HCT116 (cell line): Measurements from ENCODE around the gene CACNA2D3. TPM values are rescaled to one million over a fixed set of nuclear protein-coding genes. Genes with fewer than 3 reads are reported as not detected.

Experiments used
- ATAC-seq: fragments of 200-7000 bp; cut with Tn5 transposase; 2 replicates; pipeline ENCODE4 v1.9.1; 2020; ENCODE audit warnings: mild to moderate bottlenecking, moderate library complexity
- BruUV-seq: library from RNA; stranded (reverse); fragments of 400-500 nt; replicated peaks from 2 replicates; lab custom pipeline; 2021; lab: Mats Ljungman, UMichigan
- CTCF ChIA-PET: fragments of 300-600 bp; sonication (Branson Sonifier 250); formaldehyde crosslinking; loops from one replicate; lab custom pipeline; 2021; ENCODE audit warnings: antibody characterized with exemption; lab: Charles Lee
- POLR2A ChIA-PET: fragments of 300-600, 350-600 bp; sonication (Branson Sonifier 250); formaldehyde crosslinking; loops from one replicate; lab custom pipeline; 2021; ENCODE audit warnings: antibody characterized with exemption; lab: Charles Lee
- RAD21 ChIA-PET, 2 experiments: fragments of 300-600 bp; sonication (Branson Sonifier 250); formaldehyde crosslinking; loops; one replicate each; lab custom pipeline; 2023; ENCODE audit warnings: low total read pairs in 2 of 2; ENCODE audit not compliant: uncharacterized antibody in 2 of 2, unreplicated experiment in 2 of 2, low non-redundant PET in 1 of 2; lab: Charles Lee
- DNase-seq: peaks from one replicate; pipeline ENCODE4 v3.0.0-alpha.2; 2010; ENCODE audit warnings: low read depth, low spot score
- H2AFZ ChIP-seq: fragments of 200-600 bp; shearing (Covaris generic), sonication (generic); 2 replicates; pipeline ENCODE4 v1.6.1; 2017; ENCODE audit warnings: low read depth, mixed run types, mixed read lengths, antibody characterized with exemption, low read length; ENCODE audit not compliant: poor library complexity, severe bottlenecking
- H3K27ac ChIP-seq: 2 replicates; pipeline ENCODE4 v1.5.1; 2012; ENCODE audit warnings: low read depth, low read length
- H3K27me3 ChIP-seq: fragments of 200-600 bp; sonication (generic); 2 replicates; pipeline ENCODE4 v1.6.1; 2016; ENCODE audit warnings: mixed run types, low read length, mixed read lengths; ENCODE audit not compliant: insufficient read depth
- H3K36me3 ChIP-seq, 2 experiments: fragments of 200-500 bp in 1 of 2; fragments of 200-600 bp in 1 of 2; sonication (Bioruptor generic) in 1 of 2; sonication (generic) in 1 of 2; 2 replicates each; pipeline versions ENCODE4 v1.5.1 to v1.6.1; 2014 to 2016; ENCODE audit warnings: low read length in 2 of 2, inconsistent platforms in 1 of 2, mixed read lengths in 1 of 2, mixed run types in 1 of 2; ENCODE audit not compliant: insufficient read depth in 2 of 2, control insufficient read depth in 1 of 2
- H3K4me1 ChIP-seq, 2 experiments: fragments of 200-600 bp in 1 of 2; sonication (generic) in 1 of 2; 2 replicates each; pipeline versions ENCODE4 v1.5.1 to v1.6.1; 2012 to 2017; ENCODE audit warnings: low read length in 2 of 2, inconsistent platforms in 1 of 2, mild to moderate bottlenecking in 1 of 2, mixed read lengths in 1 of 2, mixed run types in 1 of 2, moderate library complexity in 1 of 2; ENCODE audit not compliant: insufficient read depth in 2 of 2, control insufficient read depth in 1 of 2
- H3K4me2 ChIP-seq: fragments of 200-600 bp; sonication (generic); 2 replicates; pipeline ENCODE4 v1.6.1; 2017; ENCODE audit warnings: mixed run types, low read length, mixed read lengths
- H3K4me3 ChIP-seq, 2 experiments: fragments of 200-600 bp in 1 of 2; sonication (generic) in 1 of 2; replicated peaks in 1 of 2; 2 replicates each; pipeline ENCODE4 v1.5.1; 2011 to 2016; ENCODE audit warnings: low read length in 2 of 2, control low read depth in 1 of 2, low read depth in 1 of 2, mild to moderate bottlenecking in 1 of 2, mixed read lengths in 1 of 2, mixed run types in 1 of 2
- H3K79me2 ChIP-seq: fragments of 200-600 bp; sonication (generic); 2 replicates; pipeline ENCODE4 v1.6.1; 2017; ENCODE audit warnings: mild to moderate bottlenecking, mixed run types, low read length, moderate library complexity, mixed read lengths; ENCODE audit not compliant: insufficient read depth
- H3K9ac ChIP-seq: fragments of 200-600 bp; sonication (generic); 2 replicates; pipeline ENCODE4 v1.6.1; 2016; ENCODE audit warnings: low read length, mixed read lengths
- H3K9me2 ChIP-seq: fragments of 200-600 bp; sonication (generic), shearing (Covaris generic); 2 replicates; pipeline ENCODE4 v1.6.1; 2017; ENCODE audit warnings: mixed run types, mild to moderate bottlenecking, moderate library complexity; ENCODE audit not compliant: insufficient read depth
- H3K9me3 ChIP-seq, 2 experiments: fragments of 200-500 bp in 1 of 2; fragments of 200-600 bp in 1 of 2; sonication (Bioruptor generic) in 1 of 2; sonication (generic) in 1 of 2; 2 replicates each; pipeline ENCODE4 v1.6.1; 2014 to 2017; ENCODE audit warnings: low read length in 2 of 2, mixed read lengths in 2 of 2, inconsistent platforms in 1 of 2, low read depth in 1 of 2, mild to moderate bottlenecking in 1 of 2, mixed run types in 1 of 2, moderate library complexity in 1 of 2; ENCODE audit not compliant: control insufficient read depth in 1 of 2, insufficient read depth in 1 of 2
- H4K20me1 ChIP-seq: fragments of 200-600 bp; sonication (generic), shearing (Covaris generic); 2 replicates; pipeline ENCODE4 v1.6.1; 2017; ENCODE audit warnings: mixed run types, mild to moderate bottlenecking, moderate library complexity; ENCODE audit not compliant: insufficient read depth
- CBX3 ChIP-seq: IDR thresholded peaks from 2 replicates; pipeline ENCODE4 v1.6.1; 2012; ENCODE audit warnings: low read depth
- CEBPB ChIP-seq: IDR thresholded peaks from 2 replicates; pipeline ENCODE4 v1.6.1; 2012; ENCODE audit warnings: low read depth
- ELF1 ChIP-seq: IDR thresholded peaks from 2 replicates; pipeline ENCODE4 v1.6.1; 2012; ENCODE audit warnings: low read depth, borderline replicate concordance
- EZH2 ChIP-seq: fragments of 200-600 bp; sonication (generic); IDR thresholded peaks from 2 replicates; pipeline ENCODE4 v1.6.1; 2017; ENCODE audit warnings: antibody characterized with exemption, mixed run types
- JUND ChIP-seq: IDR thresholded peaks from 2 replicates; pipeline ENCODE4 v1.6.1; 2012
- POLR2AphosphoS5 ChIP-seq: IDR thresholded peaks from 2 replicates; pipeline ENCODE4 v1.6.1; 2011; ENCODE audit warnings: mild to moderate bottlenecking, low read depth, low read length, moderate library complexity
- RAD21 ChIP-seq: IDR thresholded peaks from 2 replicates; pipeline ENCODE4 v1.6.1; 2012; ENCODE audit warnings: low read depth, mild to moderate bottlenecking
- SIN3A ChIP-seq: IDR thresholded peaks from 2 replicates; pipeline ENCODE4 v1.6.1; 2012; ENCODE audit warnings: low read depth
- SRF ChIP-seq: IDR thresholded peaks from 2 replicates; pipeline ENCODE4 v1.6.1; 2012; ENCODE audit warnings: low read depth
- TCF7L2 ChIP-seq: IDR thresholded peaks from 2 replicates; pipeline ENCODE4 v1.7.0; 2011; ENCODE audit warnings: borderline replicate concordance, inconsistent platforms; ENCODE audit not compliant: insufficient read depth, insufficient read length; ENCODE audit errors: extremely low read depth
- YY1 ChIP-seq: IDR thresholded peaks from 2 replicates; pipeline ENCODE4 v1.6.1; 2011; ENCODE audit warnings: low read length, low read depth, moderate library complexity, mild to moderate bottlenecking; ENCODE audit not compliant: insufficient replicate concordance; ENCODE audit errors: extremely low read depth
- ZFX ChIP-seq: fragments of 450-650 bp; IDR thresholded peaks from 2 replicates; pipeline ENCODE4 v1.6.1; 2017
- ZNF274 ChIP-seq: fragments of 200-500 bp; sonication (Bioruptor generic); IDR thresholded peaks from 2 replicates; pipeline ENCODE4 v1.6.1; 2014; ENCODE audit warnings: mild to moderate bottlenecking, low read depth, low read length, inconsistent platforms
- intact Hi-C: fragments of 100-400 bp; cut with micrococcal nuclease; formaldehyde crosslinking; loops from 2 replicates; pipeline ENCODE4 v1.10.0; 2022
- total RNA-seq: library from RNA; stranded (reverse); gene quantifications from one replicate; pipeline ENCODE4 v1.2.1, GENCODE V29; 2021; ENCODE audit not compliant: unreplicated experiment
- TF ChIP-seq, protein P1 (sequence below), 3 experiments: fragments of 200-600 bp in 1 of 3; sonication (generic) in 1 of 3; IDR thresholded peaks in 2 of 3; conservative IDR thresholded peaks in 1 of 3; 2 replicates each; pipeline ENCODE4 v1.5.1; 2012 to 2017; ENCODE audit warnings: low read depth in 2 of 3, low read length in 2 of 3, antibody characterized with exemption in 1 of 3, borderline replicate concordance in 1 of 3, control low read depth in 1 of 3, mild to moderate bottlenecking in 1 of 3, mixed read lengths in 1 of 3, mixed run types in 1 of 3, moderate library complexity in 1 of 3; ENCODE audit not compliant: insufficient read depth in 1 of 3
- TF ChIP-seq, protein P2 (sequence below): IDR thresholded peaks from 2 replicates; pipeline ENCODE4 v1.6.1; 2012; ENCODE audit warnings: low read depth
- TF ChIP-seq, protein P3 (sequence below): IDR thresholded peaks from 2 replicates; pipeline ENCODE4 v1.6.1; 2012
- TF ChIP-seq, protein P4 (sequence below): IDR thresholded peaks from 2 replicates; pipeline ENCODE4 v1.6.1; 2012
- TF ChIP-seq, protein P5 (sequence below): IDR thresholded peaks from 2 replicates; pipeline ENCODE4 v1.6.1; 2011; ENCODE audit warnings: mild to moderate bottlenecking, low read length, moderate library complexity; ENCODE audit not compliant: insufficient replicate concordance; ENCODE audit errors: extremely low read depth

CACNA2D3 gene
- total RNA-seq, 1 experiment from 2014 or later, result 0.20 TPM

DNA sequence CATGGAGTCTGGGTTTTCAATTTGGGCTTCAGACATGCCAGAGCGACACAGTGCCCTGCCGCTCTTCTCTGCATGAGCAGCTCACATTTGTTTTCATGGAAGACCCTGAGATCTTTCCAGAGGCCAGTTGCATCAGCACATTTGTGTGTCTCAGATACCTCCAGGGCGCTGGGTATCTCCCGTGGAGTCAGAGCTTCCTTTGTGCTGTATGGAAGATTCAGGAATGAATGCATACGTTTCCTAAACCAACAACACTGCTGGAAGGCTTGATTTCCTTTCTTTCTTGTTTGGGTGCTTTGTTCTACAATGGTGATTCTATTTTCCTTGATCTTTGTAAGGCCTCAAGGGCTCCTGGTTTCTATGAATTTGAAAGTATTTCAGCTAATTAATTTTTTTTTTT, 106.5 kb downstream of the CACNA2D3 start:
- Histone ChIP-seq H3K4me1 (no peaks in the 10 kb centered on the region), H3K79me2 (no peaks in the 10 kb centered on the region), H3K4me3 (no peak overlapping the region), H3K4me2 (no peak overlapping the region), H3K9me3 (no peaks in the 10 kb centered on the region), H3K27ac (no peak overlapping the region)
- CTCF ChIA-PET, result no interaction called here
- intact Hi-C loops, result no loop called here
- TF ChIP-seq, protein P1, sequence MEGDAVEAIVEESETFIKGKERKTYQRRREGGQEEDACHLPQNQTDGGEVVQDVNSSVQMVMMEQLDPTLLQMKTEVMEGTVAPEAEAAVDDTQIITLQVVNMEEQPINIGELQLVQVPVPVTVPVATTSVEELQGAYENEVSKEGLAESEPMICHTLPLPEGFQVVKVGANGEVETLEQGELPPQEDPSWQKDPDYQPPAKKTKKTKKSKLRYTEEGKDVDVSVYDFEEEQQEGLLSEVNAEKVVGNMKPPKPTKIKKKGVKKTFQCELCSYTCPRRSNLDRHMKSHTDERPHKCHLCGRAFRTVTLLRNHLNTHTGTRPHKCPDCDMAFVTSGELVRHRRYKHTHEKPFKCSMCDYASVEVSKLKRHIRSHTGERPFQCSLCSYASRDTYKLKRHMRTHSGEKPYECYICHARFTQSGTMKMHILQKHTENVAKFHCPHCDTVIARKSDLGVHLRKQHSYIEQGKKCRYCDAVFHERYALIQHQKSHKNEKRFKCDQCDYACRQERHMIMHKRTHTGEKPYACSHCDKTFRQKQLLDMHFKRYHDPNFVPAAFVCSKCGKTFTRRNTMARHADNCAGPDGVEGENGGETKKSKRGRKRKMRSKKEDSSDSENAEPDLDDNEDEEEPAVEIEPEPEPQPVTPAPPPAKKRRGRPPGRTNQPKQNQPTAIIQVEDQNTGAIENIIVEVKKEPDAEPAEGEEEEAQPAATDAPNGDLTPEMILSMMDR (IDR thresholded peaks at IDR 0.05 in 2 of 3, conservative IDR thresholded peaks at IDR 0.05 in 1 of 3; ENCODE audit: borderline replicate concordance in 1 of 3, insufficient read depth in 1 of 3, low read depth in 2 of 3, low read length in 2 of 3), result no peak
- no peak for TF ChIP-seq ZFX
- TF ChIP-seq POLR2AphosphoS5, result no peak
- TF ChIP-seq, protein P2, sequence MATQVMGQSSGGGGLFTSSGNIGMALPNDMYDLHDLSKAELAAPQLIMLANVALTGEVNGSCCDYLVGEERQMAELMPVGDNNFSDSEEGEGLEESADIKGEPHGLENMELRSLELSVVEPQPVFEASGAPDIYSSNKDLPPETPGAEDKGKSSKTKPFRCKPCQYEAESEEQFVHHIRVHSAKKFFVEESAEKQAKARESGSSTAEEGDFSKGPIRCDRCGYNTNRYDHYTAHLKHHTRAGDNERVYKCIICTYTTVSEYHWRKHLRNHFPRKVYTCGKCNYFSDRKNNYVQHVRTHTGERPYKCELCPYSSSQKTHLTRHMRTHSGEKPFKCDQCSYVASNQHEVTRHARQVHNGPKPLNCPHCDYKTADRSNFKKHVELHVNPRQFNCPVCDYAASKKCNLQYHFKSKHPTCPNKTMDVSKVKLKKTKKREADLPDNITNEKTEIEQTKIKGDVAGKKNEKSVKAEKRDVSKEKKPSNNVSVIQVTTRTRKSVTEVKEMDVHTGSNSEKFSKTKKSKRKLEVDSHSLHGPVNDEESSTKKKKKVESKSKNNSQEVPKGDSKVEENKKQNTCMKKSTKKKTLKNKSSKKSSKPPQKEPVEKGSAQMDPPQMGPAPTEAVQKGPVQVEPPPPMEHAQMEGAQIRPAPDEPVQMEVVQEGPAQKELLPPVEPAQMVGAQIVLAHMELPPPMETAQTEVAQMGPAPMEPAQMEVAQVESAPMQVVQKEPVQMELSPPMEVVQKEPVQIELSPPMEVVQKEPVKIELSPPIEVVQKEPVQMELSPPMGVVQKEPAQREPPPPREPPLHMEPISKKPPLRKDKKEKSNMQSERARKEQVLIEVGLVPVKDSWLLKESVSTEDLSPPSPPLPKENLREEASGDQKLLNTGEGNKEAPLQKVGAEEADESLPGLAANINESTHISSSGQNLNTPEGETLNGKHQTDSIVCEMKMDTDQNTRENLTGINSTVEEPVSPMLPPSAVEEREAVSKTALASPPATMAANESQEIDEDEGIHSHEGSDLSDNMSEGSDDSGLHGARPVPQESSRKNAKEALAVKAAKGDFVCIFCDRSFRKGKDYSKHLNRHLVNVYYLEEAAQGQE, result no peak
- TF ChIP-seq SIN3A, result no peak
- TF ChIP-seq TCF7L2, result no peak
- TF ChIP-seq CEBPB, result no peak
- TF ChIP-seq, protein P3, sequence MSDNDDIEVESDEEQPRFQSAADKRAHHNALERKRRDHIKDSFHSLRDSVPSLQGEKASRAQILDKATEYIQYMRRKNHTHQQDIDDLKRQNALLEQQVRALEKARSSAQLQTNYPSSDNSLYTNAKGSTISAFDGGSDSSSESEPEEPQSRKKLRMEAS, result no peak
- no peak for TF ChIP-seq EZH2
- no peak for TF ChIP-seq JUND
- TF ChIP-seq, protein P4, sequence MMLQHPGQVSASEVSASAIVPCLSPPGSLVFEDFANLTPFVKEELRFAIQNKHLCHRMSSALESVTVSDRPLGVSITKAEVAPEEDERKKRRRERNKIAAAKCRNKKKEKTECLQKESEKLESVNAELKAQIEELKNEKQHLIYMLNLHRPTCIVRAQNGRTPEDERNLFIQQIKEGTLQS, result no peak
- TF ChIP-seq, protein P5, sequence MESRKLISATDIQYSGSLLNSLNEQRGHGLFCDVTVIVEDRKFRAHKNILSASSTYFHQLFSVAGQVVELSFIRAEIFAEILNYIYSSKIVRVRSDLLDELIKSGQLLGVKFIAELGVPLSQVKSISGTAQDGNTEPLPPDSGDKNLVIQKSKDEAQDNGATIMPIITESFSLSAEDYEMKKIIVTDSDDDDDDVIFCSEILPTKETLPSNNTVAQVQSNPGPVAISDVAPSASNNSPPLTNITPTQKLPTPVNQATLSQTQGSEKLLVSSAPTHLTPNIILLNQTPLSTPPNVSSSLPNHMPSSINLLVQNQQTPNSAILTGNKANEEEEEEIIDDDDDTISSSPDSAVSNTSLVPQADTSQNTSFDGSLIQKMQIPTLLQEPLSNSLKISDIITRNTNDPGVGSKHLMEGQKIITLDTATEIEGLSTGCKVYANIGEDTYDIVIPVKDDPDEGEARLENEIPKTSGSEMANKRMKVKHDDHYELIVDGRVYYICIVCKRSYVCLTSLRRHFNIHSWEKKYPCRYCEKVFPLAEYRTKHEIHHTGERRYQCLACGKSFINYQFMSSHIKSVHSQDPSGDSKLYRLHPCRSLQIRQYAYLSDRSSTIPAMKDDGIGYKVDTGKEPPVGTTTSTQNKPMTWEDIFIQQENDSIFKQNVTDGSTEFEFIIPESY, result no peak
- no peak for TF ChIP-seq RAD21
- no peak for TF ChIP-seq ELF1
- TF ChIP-seq YY1, result no peak
- TF ChIP-seq ZNF274, result no peak
- no peak for TF ChIP-seq SRF
- TF ChIP-seq CBX3, result no peak
- TF ChIP-seq, all 23 proteins: peak for 0
- no peak overlapping the region for H3K9ac ChIP-seq
- no peak overlapping the region for H2AFZ ChIP-seq
- no peaks in the 10 kb centered on the region for H3K36me3 ChIP-seq
- ChIA-PET POLR2A (no interaction called here), RAD21 (no interaction called here)
- H4K20me1 ChIP-seq, result no peaks in the 10 kb centered on the region
- no peak for DNase-seq
- no TSS peak for BruUV-seq
- H3K27me3 ChIP-seq, result 0 out of 2 replicates have a peak, but pooled peaks cover 7% of the 10 kb centered on the region
- H3K9me2 ChIP-seq, result no peaks in the 10 kb centered on the region
- no peak for ATAC-seq
